Chondrocyte (in vitro differentiated cells): ENCODE data around the gene SPDYE16. TPM values are rescaled to one million over a fixed set of nuclear protein-coding genes. Genes with fewer than 3 reads are reported as not detected.
"Not testable (repeated sequence)": the region's sequence is repeated elsewhere in the genome, so short reads cannot be mapped to it uniquely, and the experiment has no call there.

Source experiments
- DNase-seq: peaks from one replicate; pipeline ENCODE4 v3.0.0; 2021; ENCODE audit warnings: mixed read lengths, low spot score
- H3K27ac Mint-ChIP-seq: one replicate; pipeline ENCODE4 v1.8.0; 2021; ENCODE audit warnings: mild to moderate bottlenecking, moderate library complexity, mixed read lengths; ENCODE audit not compliant: unreplicated experiment
- H3K27me3 Mint-ChIP-seq: 2 replicates; pipeline ENCODE4 v1.8.0; 2021; ENCODE audit warnings: low read depth, mixed read lengths
- H3K36me3 Mint-ChIP-seq: 2 replicates; pipeline ENCODE4 v1.8.0; 2021; ENCODE audit warnings: low read depth, mixed read lengths
- H3K4me1 Mint-ChIP-seq: 2 replicates; pipeline ENCODE4 v1.8.0; 2021; ENCODE audit warnings: low read depth, mild to moderate bottlenecking, mixed read lengths
- H3K4me3 Mint-ChIP-seq: one replicate; pipeline ENCODE4 v1.8.0; 2021; ENCODE audit warnings: mild to moderate bottlenecking, moderate library complexity, mixed read lengths; ENCODE audit not compliant: unreplicated experiment
- H3K9me3 Mint-ChIP-seq: 2 replicates; pipeline ENCODE4 v1.8.0; 2021; ENCODE audit warnings: low read depth, mixed read lengths
- long read RNA-seq: library from polyadenylated mRNA; stranded (forward); transcript quantifications from one replicate; pipeline ENCODE4 v2.0.0, GENCODE V29; 2021
- total RNA-seq: library from RNA; stranded (reverse); gene quantifications from 3 replicates; pipeline ENCODE4 v1.2.1, GENCODE V29; 2021

Gene SPDYE16
- total RNA-seq, result 0.36 TPM in 1 of 3 replicates, not detected in the others
- long read RNA-seq, result 0 reads

- H3K4me3 Mint-ChIP-seq, H3K27ac Mint-ChIP-seq, H3K4me1 Mint-ChIP-seq, DNase-seq, H3K27me3 Mint-ChIP-seq, H3K36me3 Mint-ChIP-seq, H3K9me3 Mint-ChIP-seq: not testable (repeated sequence)
These were observed at the start of gene SPDYE16 for GRCh38 chr7:76543197-76543596. Gene SPDYE16, minus strand, starts transcription at chr7:76543297. Its CDS starts 1,838 bp downstream, at chr7:76541459.

- not testable (repeated sequence) for H3K27ac Mint-ChIP-seq, H3K4me1 Mint-ChIP-seq, H3K9me3 Mint-ChIP-seq, H3K4me3 Mint-ChIP-seq, H3K36me3 Mint-ChIP-seq, DNase-seq, H3K27me3 Mint-ChIP-seq
These were observed 49.6 kb upstream of the SPDYE16 start for GRCh38 chr7:76592694-76593093.

- not testable (repeated sequence) for DNase-seq, H3K27ac Mint-ChIP-seq, H3K36me3 Mint-ChIP-seq, H3K9me3 Mint-ChIP-seq, H3K4me3 Mint-ChIP-seq, H3K27me3 Mint-ChIP-seq
- peaks cover 11% of the 10 kb centered on the region for H3K4me1 Mint-ChIP-seq
These were observed 48.7 kb upstream of the SPDYE16 start for GRCh38 chr7:76591602-76592304.

- H3K4me3 Mint-ChIP-seq, DNase-seq, H3K27ac Mint-ChIP-seq, H3K27me3 Mint-ChIP-seq, H3K9me3 Mint-ChIP-seq, H3K36me3 Mint-ChIP-seq: not testable (repeated sequence)
- H3K4me1 Mint-ChIP-seq, result peaks cover 11% of the 10 kb centered on the region
These were observed 47.9 kb upstream of the SPDYE16 start for GRCh38 chr7:76591033-76591432.

GRCh38 chr7:76588586-76588985, 45.5 kb upstream of the SPDYE16 start:
- peaks cover 27% of the 10 kb centered on the region for H3K4me1 Mint-ChIP-seq
- H3K27ac Mint-ChIP-seq, H3K9me3 Mint-ChIP-seq, H3K27me3 Mint-ChIP-seq, H3K4me3 Mint-ChIP-seq, H3K36me3 Mint-ChIP-seq, DNase-seq: not testable (repeated sequence)

GRCh38 chr7:76586585-76587315, 43.7 kb upstream of the SPDYE16 start:
- H3K4me3 Mint-ChIP-seq, H3K27ac Mint-ChIP-seq, H3K27me3 Mint-ChIP-seq, H3K9me3 Mint-ChIP-seq, DNase-seq, H3K36me3 Mint-ChIP-seq: not testable (repeated sequence)
- peaks cover 38% of the 10 kb centered on the region for H3K4me1 Mint-ChIP-seq

GRCh38 chr7:76583636-76584281, 40.7 kb upstream of the SPDYE16 start:
- peaks cover 47% of the 10 kb centered on the region for H3K4me1 Mint-ChIP-seq
- peak overlapping the region; percentile 93 for H3K27ac Mint-ChIP-seq
- not testable (repeated sequence) for DNase-seq, H3K36me3 Mint-ChIP-seq, H3K27me3 Mint-ChIP-seq, H3K9me3 Mint-ChIP-seq
- H3K4me3 Mint-ChIP-seq, result peak overlapping the region; percentile 49

- H3K4me3 Mint-ChIP-seq, result peak overlapping the region; percentile 49
- not testable (repeated sequence) for H3K36me3 Mint-ChIP-seq, H3K9me3 Mint-ChIP-seq, DNase-seq, H3K27me3 Mint-ChIP-seq
- peak overlapping the region; percentile 93 for H3K27ac Mint-ChIP-seq
- peaks cover 43% of the 10 kb centered on the region for H3K4me1 Mint-ChIP-seq
These were observed 39.9 kb upstream of the SPDYE16 start for GRCh38 chr7:76582848-76583631.

GRCh38 chr7:76575919-76576655, 33.0 kb upstream of the SPDYE16 start:
- H3K9me3 Mint-ChIP-seq, DNase-seq, H3K4me3 Mint-ChIP-seq, H3K27me3 Mint-ChIP-seq, H3K36me3 Mint-ChIP-seq: not testable (repeated sequence)
- H3K27ac Mint-ChIP-seq, result peak overlapping the region; percentile 28
- H3K4me1 Mint-ChIP-seq, result peaks cover 21% of the 10 kb centered on the region

- not testable (repeated sequence) for H3K27me3 Mint-ChIP-seq, H3K4me3 Mint-ChIP-seq, H3K36me3 Mint-ChIP-seq, H3K27ac Mint-ChIP-seq, H3K9me3 Mint-ChIP-seq, DNase-seq
- H3K4me1 Mint-ChIP-seq, result peaks cover 21% of the 10 kb centered on the region
These were observed 32.3 kb upstream of the SPDYE16 start for GRCh38 chr7:76575431-76575830.

GRCh38 chr7:76572296-76572695, 29.2 kb upstream of the SPDYE16 start:
- not testable (repeated sequence) for H3K27me3 Mint-ChIP-seq, DNase-seq, H3K27ac Mint-ChIP-seq, H3K4me3 Mint-ChIP-seq, H3K36me3 Mint-ChIP-seq, H3K9me3 Mint-ChIP-seq
- H3K4me1 Mint-ChIP-seq, result peaks cover 23% of the 10 kb centered on the region
